SK-N-MC (cell line): Measurements from ENCODE around the gene PEX5L.

Experiments used
- EZH2 ChIP-seq: fragments of 200-600 bp; sonication (generic); IDR thresholded peaks from one replicate; pipeline ENCODE4 v1.6.1; 2017; ENCODE audit warnings: antibody characterized with exemption
- POLR2AphosphoS5 ChIP-seq: IDR thresholded peaks from 2 replicates; pipeline ENCODE4 v1.6.1; 2012; ENCODE audit warnings: mild to moderate bottlenecking, low read depth, low read length, borderline replicate concordance

- TF ChIP-seq EZH2 = no peak
- no peak for TF ChIP-seq POLR2AphosphoS5
Observed at GRCh38 chr3:179775416-179776122, 261.2 kb downstream of the PEX5L start.
